ENCODE data around the gene VKORC1.

Gene VKORC1

DNA sequence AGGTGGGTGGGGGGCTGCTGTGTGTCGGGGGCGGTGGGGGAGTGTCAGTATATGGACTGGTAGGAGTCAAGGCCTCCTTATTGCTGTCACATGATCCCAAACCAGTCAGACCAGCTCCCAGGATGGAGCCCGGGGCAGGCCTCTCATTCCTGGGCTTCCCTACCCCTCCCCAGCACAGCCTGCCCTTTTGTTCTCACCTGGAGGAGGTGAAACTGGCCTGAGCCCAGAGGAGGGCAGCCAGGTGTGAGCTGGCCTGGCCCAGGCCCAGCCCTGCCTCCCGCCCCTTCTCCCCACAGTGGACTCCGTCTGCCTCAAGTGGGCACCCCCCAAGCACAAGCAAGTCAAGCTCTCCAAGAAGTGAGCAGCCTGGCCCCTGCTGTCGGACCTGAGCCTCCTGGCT is 36.3 kb upstream of the VKORC1 start:
- no peak overlapping the region for H3K4me3 ChIP-seq (ENCODE audit: low read depth, low read length)

DNA sequence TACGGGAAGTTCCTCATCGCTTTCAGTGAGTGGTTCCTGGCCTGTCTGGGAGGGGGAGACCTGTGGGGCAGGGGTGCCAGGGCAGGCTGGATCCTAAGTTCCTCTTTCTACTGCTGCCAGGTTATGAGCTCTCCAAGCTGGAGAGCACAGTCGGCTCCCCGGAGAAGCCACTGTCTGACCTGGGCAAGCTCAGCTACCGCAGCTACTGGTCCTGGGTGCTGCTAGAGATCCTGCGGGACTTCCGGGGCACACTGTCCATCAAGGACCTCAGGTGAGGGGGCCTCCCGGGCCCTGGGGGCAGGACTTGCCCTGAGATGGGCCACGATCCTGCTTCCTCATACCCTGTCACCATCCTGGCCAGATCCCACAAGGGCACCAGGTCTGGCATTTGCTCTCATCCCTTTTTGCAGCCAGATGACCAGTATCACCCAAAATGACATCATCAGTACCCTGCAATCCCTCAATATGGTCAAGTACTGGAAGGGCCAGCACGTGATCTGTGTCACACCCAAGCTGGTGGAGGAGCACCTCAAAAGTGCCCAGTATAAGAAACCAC is 35.8 kb upstream of the VKORC1 start:
- no peak overlapping the region for H3K4me3 ChIP-seq (ENCODE audit: low read depth, low read length)

GRCh38 chr16:31129568-31130335 is 35.2 kb upstream of the VKORC1 start:
- no peak overlapping the region for H3K4me3 ChIP-seq (ENCODE audit: low read depth, low read length)

- no peak overlapping the region for H3K4me3 ChIP-seq (ENCODE audit: low read depth, low read length)
These were observed 34.3 kb upstream of the VKORC1 start for GRCh38 chr16:31128711-31129567.

DNA sequence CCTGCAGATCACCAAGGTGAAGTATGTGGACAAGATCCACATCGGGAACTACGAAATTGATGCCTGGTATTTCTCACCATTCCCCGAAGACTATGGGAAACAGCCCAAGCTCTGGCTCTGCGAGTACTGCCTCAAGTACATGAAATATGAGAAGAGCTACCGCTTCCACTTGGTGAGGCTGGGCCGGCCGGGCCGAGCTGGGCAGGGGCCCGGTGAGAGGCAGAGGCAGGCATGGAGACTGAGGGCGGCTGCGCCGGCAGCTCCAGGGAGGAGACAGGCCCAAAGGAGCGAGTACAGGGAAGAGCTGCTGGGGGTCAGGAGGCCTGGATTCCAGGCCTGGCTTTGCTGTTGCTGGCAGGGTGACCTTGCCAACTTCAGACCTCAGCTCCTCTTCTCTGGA is 32.6 kb upstream of the VKORC1 start:
- H3K4me3 ChIP-seq (ENCODE audit: low read depth, low read length): no peak overlapping the region

GRCh38 chr16:31125844-31126243 is 31.2 kb upstream of the VKORC1 start:
- H3K4me3 ChIP-seq (ENCODE audit: low read depth, low read length): no peak overlapping the region

DNA sequence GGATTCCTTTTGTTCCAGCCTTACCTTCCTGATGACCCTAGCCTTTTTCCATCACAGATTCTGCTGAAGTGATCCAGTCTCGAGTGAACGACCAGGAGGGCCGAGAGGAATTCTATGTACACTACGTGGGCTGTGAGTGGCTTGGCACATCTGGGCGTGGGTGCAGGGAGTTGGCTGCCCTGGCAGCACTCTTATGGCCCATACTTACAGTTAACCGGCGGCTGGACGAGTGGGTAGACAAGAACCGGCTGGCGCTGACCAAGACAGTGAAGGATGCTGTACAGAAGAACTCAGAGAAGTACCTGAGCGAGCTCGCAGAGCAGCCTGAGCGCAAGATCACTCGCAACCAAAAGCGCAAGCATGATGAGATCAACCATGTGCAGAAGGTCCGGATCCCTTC is 25.5 kb upstream of the VKORC1 start:
- H3K4me3 ChIP-seq (ENCODE audit: low read depth, low read length): no peak overlapping the region

DNA sequence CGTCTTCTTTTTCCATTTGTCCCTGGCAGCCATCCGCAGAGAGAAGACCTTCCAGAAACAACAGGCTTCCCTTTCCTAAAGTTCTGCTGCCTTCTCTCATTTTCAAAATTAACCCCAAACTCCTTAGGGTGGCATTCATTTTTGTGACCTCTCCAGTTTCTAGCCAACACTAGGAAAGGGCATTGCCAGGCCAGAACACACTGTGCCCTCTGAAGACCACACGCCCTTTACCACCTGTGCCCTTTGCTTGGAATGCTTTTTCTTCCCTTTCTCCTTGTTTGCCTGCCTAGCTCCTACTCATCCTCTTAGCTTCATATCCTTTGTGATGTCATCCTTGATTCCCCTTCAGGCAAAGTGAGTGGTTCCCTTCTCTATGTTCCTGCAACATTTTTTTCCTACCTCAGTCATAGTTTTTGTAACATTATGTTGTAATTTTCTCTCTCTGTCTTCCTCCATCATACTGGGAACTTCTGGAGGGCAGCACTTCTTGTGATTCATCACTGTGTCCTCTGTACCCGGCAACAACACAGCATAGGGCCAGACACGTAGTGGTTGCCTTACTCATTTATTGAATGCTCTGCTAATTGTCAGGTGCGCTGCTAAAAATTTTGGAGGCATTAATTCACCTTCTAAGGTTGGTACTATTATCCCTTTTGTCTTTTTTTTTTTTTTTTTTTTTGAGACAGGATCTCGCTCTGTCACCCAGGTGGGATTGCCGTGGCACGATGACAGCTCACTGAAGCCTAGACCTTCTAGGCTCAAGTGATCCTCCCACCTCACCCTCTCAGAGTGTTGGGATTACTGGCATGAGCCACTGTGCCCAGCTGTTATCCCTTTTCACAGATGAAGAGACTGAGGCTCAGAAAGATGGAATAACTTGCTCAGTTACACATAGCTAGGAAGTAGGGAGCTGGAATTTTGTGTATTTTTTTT is 23.9 kb upstream of the VKORC1 start:
- H3K4me3 ChIP-seq (ENCODE audit: low read depth, low read length): peak overlapping the region; percentile 52

GRCh38 chr16:31117384-31118222 is 23.0 kb upstream of the VKORC1 start, which contains the start of gene KAT8:
Gene KAT8 (plus strand): TSS chr16:31117664. CDS start chr16:31117682, 18 bp downstream.
- peak within 1 kb of the TSS; percentile 53 for H3K4me3 ChIP-seq (ENCODE audit: low read depth, low read length)

- no peak overlapping the region for H3K4me3 ChIP-seq (ENCODE audit: low read depth, low read length)
These were observed 19.9 kb upstream of the VKORC1 start for GRCh38 chr16:31114468-31114867.

GRCh38 chr16:31113121-31114120 is 18.8 kb upstream of the VKORC1 start:
- H3K4me3 ChIP-seq (ENCODE audit: low read depth, low read length): no peak overlapping the region

DNA sequence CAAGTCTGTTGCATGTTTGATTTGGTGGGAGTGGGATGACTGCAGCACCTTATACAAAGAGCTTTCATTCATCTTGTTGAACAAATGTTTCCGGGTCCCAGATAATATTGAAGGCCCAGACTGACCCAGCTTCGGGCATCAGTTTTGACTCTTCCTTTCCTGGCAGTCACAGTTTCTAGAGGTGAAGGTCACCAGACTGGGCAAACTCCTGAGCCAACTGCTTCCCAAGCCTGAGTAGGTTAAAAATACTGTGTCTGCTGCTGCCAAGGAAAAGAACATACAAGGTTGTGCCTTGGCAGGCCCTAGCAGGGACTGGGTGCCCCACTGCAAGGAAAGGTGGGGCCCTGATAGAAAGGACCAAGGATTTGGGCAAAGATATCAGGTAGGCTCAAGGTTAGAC is 18.1 kb upstream of the VKORC1 start:
- no peak overlapping the region for H3K4me3 ChIP-seq (ENCODE audit: low read depth, low read length)

GRCh38 chr16:31111881-31112466 is 17.4 kb upstream of the VKORC1 start:
- H3K4me3 ChIP-seq (ENCODE audit: low read depth, low read length): no peak overlapping the region

DNA sequence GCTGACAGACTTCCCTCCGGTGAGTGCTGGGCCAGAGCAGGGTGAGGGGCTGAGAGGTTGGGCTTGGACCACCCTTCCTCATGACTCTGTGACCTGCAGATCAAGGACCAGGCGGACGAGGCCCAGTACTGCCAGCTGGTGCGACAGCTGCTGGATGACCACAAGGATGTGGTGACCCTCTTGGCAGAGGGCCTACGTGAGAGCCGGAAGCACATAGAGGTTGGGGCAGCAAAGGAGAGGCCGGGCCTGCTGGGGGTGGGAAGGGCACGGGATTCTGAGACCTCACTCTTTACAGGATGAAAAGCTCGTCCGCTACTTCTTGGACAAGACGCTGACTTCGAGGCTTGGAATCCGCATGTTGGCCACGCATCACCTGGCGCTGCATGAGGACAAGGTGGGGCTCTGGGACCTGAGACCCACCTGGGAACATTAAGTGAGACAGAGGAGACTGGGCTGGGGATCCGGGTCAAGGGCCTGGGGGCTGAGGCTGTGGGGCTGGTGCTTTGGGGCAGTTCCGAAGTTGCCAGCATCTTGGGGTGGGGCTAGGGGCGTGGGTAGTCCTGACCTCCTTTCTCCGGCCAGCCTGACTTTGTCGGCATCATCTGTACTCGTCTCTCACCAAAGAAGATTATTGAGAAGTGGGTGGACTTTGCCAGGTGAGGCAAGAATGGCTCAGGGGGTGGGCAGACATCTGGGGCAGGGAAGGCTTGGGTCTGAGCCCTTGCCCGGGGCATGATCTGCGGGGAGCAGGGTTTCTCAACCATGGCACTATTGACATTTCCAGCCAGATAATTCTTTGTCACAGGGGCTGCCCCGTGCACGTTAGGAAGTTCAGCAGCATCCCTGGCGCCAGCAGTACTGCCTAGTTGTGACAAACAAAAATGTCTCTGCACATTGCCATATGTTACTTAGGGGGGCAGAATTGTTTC is 15.8 kb upstream of the VKORC1 start:
- H3K4me3 ChIP-seq (ENCODE audit: low read depth, low read length): no peak overlapping the region

DNA sequence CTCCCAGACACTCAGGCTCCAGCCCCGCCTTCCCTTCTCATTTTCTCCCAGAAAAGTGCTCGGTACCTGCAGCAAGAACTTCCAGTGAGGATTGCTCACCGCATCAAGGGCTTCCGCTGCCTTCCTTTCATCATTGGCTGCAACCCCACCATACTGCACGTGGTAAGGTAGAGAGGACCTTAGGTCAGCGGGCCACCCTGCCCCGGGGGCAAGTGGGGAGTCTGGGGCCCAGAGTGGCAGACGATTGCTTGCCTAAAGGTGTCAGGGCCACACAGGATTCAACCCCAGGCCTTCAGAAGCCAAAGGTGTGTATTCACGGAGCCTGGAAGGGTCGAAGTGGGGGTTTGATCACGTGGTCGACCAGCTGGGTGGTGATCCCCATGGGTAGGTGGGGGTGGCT is 15.0 kb upstream of the VKORC1 start:
- no peak overlapping the region for H3K4me3 ChIP-seq (ENCODE audit: low read depth, low read length)

DNA sequence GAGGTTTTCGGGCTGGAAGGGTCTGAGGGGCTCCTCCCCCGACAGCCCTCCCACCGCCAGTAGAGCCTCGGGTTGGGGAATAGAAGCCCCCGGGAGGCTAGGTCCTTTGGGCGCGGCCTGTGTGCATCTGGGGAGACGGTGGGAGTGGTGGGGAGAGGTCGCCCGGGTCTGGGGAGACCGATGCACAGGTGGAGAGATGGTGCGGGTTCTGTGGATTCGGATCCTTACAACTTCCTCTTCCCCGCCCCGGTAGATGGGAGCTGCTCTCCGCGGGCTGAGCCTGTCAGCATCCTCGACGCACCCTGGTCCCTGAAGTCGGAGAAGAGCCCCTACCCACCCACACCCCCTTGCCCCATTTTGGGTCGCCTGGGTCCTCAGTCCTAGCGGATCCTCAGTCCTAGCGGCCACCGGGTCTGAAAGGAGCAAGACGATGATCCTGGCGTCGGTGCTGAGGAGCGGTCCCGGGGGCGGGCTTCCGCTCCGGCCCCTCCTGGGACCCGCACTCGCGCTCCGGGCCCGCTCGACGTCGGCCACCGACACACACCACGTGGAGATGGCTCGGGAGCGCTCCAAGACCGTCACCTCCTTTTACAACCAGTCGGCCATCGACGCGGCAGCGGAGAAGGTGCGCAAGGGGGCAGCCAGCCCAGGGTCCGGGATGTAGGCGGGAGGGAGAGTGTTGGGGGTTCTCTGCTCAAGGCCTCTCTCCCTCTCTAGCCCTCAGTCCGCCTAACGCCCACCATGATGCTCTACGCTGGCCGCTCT is 14.4 kb upstream of the VKORC1 start:
- peak overlapping the region; percentile 78 for H3K4me3 ChIP-seq (ENCODE audit: low read depth, low read length)

Data from iPS-11a (cell line).